Fibroblast of lung (primary cell): ENCODE data around the gene LYPD6.

Source experiments
- CTCF ChIP-seq, 2 donors: IDR thresholded peaks in 1 of 2; conservative IDR thresholded peaks in 1 of 2; 1 replicate in 1 of 2; 2 replicates in 1 of 2; pipeline ENCODE4 v1.5.1; 2011 to 2012; ENCODE audit warnings: low read length in 2 of 2, control low read depth in 1 of 2, inconsistent platforms in 1 of 2, low read depth in 1 of 2, mild to moderate bottlenecking in 1 of 2
- EZH2 ChIP-seq: IDR thresholded peaks from 2 replicates; pipeline ENCODE4 v1.5.1; 2012; ENCODE audit warnings: low read length, control low read depth, mild to moderate bottlenecking; ENCODE audit errors: missing control alignments

DNA sequence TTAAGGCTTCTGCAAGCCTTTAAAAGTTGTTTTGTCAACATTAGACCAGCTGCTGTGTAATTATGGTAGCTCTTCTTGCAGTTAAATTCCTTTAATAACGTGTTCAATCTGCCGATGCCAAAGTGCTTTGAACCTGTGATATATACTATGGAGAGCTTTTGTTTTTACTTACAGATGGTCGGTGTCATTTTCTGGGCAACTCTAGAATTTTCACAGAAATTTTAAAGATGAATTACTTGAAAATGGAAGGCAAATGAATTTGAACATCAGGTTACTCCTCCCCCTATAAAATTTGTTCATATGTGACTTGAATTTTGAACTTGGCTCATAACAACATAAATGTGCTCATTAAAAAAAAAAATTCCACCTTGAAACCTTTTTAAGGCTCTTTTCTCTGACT lies 23.0 kb downstream of the LYPD6 start:
- TF ChIP-seq CTCF (conservative IDR thresholded peaks at IDR 0.05 in 1 of 2, IDR thresholded peaks at IDR 0.05 in 1 of 2; ENCODE audit: low read depth in 1 of 2, low read length in 2 of 2) (no peak), EZH2 (no peak)
